Duodenal mucosa (tissue), 2 donors: ENCODE results near the gene TSC1.
"Not testable (repeated sequence)": the region's sequence is repeated elsewhere in the genome, so short reads cannot be mapped to it uniquely, and the experiment has no call there.

ENCODE experiments used
- H3K27ac ChIP-seq: one replicate; pipeline ENCODE4 v1.7.0; 2013; ENCODE audit warnings: low read depth, low read length
- H3K27me3 ChIP-seq, 2 donors: one replicate each; pipeline ENCODE4 v1.7.0; 2013; ENCODE audit warnings: low read length in 2 of 2, control low read depth in 1 of 2; ENCODE audit not compliant: insufficient read depth in 2 of 2, control insufficient read depth in 1 of 2
- H3K36me3 ChIP-seq, 2 donors: one replicate each; pipeline ENCODE4 v1.7.0; 2013; ENCODE audit warnings: low read length in 2 of 2, control low read depth in 1 of 2; ENCODE audit not compliant: insufficient read depth in 2 of 2, control insufficient read depth in 1 of 2
- H3K4me1 ChIP-seq, 2 donors: one replicate each; pipeline ENCODE4 v1.7.0; 2013; ENCODE audit warnings: low read length in 2 of 2, control low read depth in 1 of 2; ENCODE audit not compliant: insufficient read depth in 2 of 2, control insufficient read depth in 1 of 2
- H3K4me3 ChIP-seq, 2 donors: one replicate each; pipeline ENCODE4 v1.7.0; 2013; ENCODE audit warnings: low read length in 2 of 2, low read depth in 1 of 2
- H3K9ac ChIP-seq, 2 donors: one replicate each; pipeline ENCODE4 v1.7.0; 2013; ENCODE audit warnings: low read length in 2 of 2, low read depth in 1 of 2
- H3K9me3 ChIP-seq, 2 donors: one replicate each; pipeline ENCODE4 v1.7.0; 2013; ENCODE audit warnings: low read length in 2 of 2, control low read depth in 1 of 2; ENCODE audit not compliant: control insufficient read depth in 1 of 2

TSC1 gene

GRCh38 chr9:132944294-132945185 is at the start of gene TSC1:
Gene TSC1, minus strand, starts transcription at chr9:132944616. Its CDS starts 15,744 bp downstream, at chr9:132928872.
- Histone ChIP-seq H3K9ac (peak within 1 kb of the TSS; percentile 91), H3K36me3 (no peaks in the 10 kb centered on the region), H3K4me3 (peak within 1 kb of the TSS; percentile 81 to 93), H3K9me3 (no peaks in the 10 kb centered on the region), H3K4me1 (peaks cover 16 to 18% of the 10 kb centered on the region in 2 donors), H3K27me3 (no peaks in the 10 kb centered on the region), H3K27ac (peak within 1 kb of the TSS; percentile 90)

GRCh38 chr9:132993511-132993939 is 49.1 kb upstream of the TSC1 start:
- Histone ChIP-seq H3K4me3 (no peak overlapping the region), H3K27ac (no peak overlapping the region), H3K9me3 (no peaks in the 10 kb centered on the region), H3K27me3 (peaks cover 12 to 14% of the 10 kb centered on the region in 2 donors), H3K36me3 (no peaks in the 10 kb centered on the region), H3K4me1 (peaks cover 10 to 15% of the 10 kb centered on the region in 2 donors), H3K9ac (no peak overlapping the region)

GRCh38 chr9:132991351-132992300 is 47.2 kb upstream of the TSC1 start:
- Histone ChIP-seq H3K36me3 (no peaks in the 10 kb centered on the region), H3K4me3 (no peak overlapping the region), H3K9me3 (no peaks in the 10 kb centered on the region), H3K27me3 (peaks cover 15 to 19% of the 10 kb centered on the region in 2 donors), H3K4me1 (peaks cover 10 to 15% of the 10 kb centered on the region in 2 donors), H3K9ac (no peak overlapping the region), H3K27ac (no peak overlapping the region)

- Histone ChIP-seq H3K27ac (no peak overlapping the region), H3K4me3 (no peak overlapping the region), H3K4me1 (peaks cover 10 to 15% of the 10 kb centered on the region in 2 donors), H3K9me3 (no peaks in the 10 kb centered on the region), H3K36me3 (no peaks in the 10 kb centered on the region), H3K27me3 (peaks cover 12 to 25% of the 10 kb centered on the region in 2 donors), H3K9ac (no peak overlapping the region)
Measured at GRCh38 chr9:132990781-132991180, 46.4 kb upstream of the TSC1 start.

- not testable (repeated sequence) for H3K9me3 ChIP-seq, H3K9ac ChIP-seq, H3K27ac ChIP-seq, H3K4me3 ChIP-seq, H3K36me3 ChIP-seq
- Histone ChIP-seq H3K27me3 (peaks cover 19 to 29% of the 10 kb centered on the region in 2 donors), H3K4me1 (peaks cover 9 to 13% of the 10 kb centered on the region in 2 donors)
Measured at GRCh38 chr9:132989998-132990557, 45.7 kb upstream of the TSC1 start.

GRCh38 chr9:132989414-132989996 is 45.1 kb upstream of the TSC1 start:
- no peak overlapping the region for H3K4me3 ChIP-seq
- H3K9ac ChIP-seq = no peak overlapping the region
- no peaks in the 10 kb centered on the region for H3K9me3 ChIP-seq
- no peak overlapping the region for H3K27ac ChIP-seq
- peaks cover 18 to 29% of the 10 kb centered on the region in 2 donors for H3K27me3 ChIP-seq
- peaks cover 3 to 8% of the 10 kb centered on the region in 2 donors for H3K4me1 ChIP-seq
- no peaks in the 10 kb centered on the region for H3K36me3 ChIP-seq

- no peaks in the 10 kb centered on the region for H3K9me3 ChIP-seq
- no peak overlapping the region for H3K9ac ChIP-seq
- H3K4me1 ChIP-seq = peaks cover 0 to 2% of the 10 kb centered on the region in 2 donors
- no peaks in the 10 kb centered on the region for H3K36me3 ChIP-seq
- no peak overlapping the region for H3K4me3 ChIP-seq
- peaks cover 14 to 29% of the 10 kb centered on the region in 2 donors for H3K27me3 ChIP-seq
- no peak overlapping the region for H3K27ac ChIP-seq
Measured at GRCh38 chr9:132989014-132989310, 44.5 kb upstream of the TSC1 start.

- no peaks in the 10 kb centered on the region for H3K4me1 ChIP-seq
- H3K4me3 ChIP-seq = no peak overlapping the region
- H3K9ac ChIP-seq = no peak overlapping the region
- peaks cover 14 to 25% of the 10 kb centered on the region in 2 donors for H3K27me3 ChIP-seq
- H3K27ac ChIP-seq = no peak overlapping the region
- H3K9me3 ChIP-seq = no peaks in the 10 kb centered on the region
- no peaks in the 10 kb centered on the region for H3K36me3 ChIP-seq
Measured at GRCh38 chr9:132988244-132989013, 44.0 kb upstream of the TSC1 start.
